ENCODE measurements around the gene MTFMT.

Gene MTFMT

DNA sequence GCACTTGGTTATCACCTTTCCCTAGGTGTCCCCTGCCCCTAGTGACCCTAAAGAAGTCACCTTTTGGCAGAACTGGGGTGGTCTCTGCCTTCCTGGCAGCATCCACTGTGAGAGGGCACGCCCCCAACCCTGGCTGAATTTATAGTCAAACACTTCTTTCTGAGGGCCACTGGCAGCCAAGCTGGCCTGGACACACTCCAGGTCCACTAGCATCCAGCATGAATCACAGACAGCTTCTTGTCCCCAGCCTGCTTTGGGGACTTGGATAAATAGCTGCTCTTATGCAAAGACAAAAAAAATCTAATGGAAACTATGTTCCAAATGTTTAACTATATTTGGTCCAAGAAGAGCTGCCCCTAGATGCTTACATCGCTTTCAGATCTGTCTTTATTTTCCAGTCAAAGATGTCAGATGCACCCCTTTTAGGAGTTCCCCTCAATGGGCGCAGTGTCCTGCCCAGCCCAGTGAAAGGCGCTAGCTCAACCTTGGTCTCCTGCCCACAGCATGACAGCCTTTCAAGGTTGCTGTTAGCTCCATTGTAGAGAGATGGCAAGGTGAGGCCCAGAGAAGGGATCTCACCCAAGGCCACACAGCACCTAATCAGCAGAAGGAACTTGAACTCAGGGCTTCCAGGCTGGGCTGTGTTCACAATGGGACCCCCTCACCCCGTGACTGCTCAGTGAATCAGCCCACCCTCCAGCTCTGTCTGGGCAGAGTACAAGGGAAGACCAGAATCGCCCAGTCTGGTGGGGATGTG is 31.4 kb upstream of the MTFMT start:
- DNase-seq (ENCODE audit: low spot score) (no peak), FAIRE-seq (no peak)

DNA sequence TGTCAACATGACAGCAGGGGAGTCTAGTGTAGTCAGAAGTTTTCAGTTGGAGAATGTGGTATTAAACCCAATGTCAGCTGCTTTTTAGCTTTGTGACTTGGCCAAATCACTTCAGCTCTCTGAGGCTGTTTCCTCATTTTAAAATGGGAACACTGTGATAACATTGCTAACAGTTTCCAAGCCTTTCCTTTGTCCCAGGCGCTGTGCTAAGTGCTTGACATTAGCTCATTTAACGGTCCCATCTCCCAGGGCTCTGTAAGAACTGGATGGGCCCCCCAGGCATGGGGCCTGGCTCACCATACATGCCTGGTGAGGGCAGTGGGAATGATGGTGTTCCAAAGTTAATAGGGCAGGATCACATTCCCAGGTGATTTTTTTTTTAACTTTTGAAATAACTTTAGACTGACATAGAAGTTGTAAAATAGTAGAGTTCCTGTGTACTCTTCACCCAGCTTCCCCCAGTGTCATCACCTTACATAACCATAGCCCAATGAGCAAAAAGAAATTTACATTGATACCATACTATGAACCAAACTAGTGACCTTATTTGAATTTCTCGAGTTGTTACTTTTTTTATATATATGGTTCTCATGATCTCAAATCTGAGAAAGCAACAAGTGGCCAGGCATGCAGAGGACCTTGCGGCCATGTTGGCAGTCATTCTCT is 30.6 kb upstream of the MTFMT start:
- DNase-seq (ENCODE audit: low spot score) (no peak), FAIRE-seq (no peak)

DNA sequence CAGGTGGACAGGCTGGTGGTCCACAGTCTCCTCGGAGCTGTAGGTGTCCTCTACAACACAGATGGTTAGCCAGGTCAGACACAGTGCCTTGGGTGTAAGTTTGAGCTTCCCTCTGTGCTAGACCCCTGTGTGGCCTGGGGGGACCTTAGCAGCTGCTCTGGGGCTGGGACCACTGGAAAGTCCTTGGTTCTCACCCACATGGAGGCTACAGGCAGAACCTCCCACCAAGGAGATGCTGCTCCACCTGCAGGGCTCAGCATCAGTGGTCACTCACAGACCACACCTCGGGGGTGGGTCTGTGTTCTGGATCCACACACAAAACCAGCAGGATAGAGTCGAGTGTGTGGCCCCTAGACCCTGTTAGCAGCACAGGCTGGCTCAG is 29.9 kb upstream of the MTFMT start:
- FAIRE-seq: no peak
- no peak for DNase-seq (ENCODE audit: low spot score)

DNA sequence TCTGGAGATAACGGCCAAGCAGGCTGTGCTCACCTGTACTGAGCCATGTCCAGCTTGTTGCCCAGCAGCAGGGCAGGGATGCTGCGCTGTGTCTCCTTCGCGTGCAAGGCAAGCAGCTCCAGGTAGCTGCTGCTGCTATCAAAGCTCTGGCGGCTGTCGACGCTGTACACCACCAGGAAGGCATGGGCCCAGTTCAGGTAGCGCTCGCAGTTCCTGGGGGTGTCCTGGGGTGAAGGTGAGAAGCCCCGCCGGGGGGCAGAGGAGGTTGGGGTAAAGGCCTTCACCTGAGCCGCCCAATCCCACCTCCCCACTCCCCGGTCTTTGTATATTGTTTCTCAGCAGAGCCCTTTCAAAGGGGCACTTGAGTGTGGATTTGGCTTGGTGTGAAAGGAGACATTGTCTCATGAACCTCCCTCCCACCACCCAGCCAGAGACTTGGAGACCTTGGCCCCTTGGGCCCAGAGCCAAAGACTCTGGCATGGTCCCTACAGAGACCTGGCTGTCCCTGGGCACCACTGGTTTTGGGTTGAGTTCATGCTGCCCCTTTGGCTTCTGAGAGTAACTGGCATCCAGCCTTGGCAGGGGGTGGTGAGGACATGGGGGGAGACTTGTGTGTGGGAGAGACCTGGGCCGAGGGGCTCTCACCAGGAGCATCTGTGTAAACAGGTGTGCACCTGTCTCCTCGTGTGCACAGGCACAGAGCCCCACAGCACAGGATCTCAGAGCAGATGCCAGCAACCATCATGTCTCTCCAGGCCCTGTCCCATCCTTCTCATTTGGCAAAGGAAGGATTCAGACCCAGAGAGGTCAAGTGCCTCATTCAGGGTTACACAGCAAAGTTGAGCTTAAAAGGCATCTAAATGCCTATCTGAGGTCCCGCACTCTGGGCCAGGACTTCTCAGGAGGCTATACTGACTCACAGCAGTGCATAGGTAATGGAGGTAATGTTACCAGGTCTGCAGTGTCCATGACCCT is 29.2 kb upstream of the MTFMT start:
- FAIRE-seq (no peak), DNase-seq (ENCODE audit: low spot score) (no peak)

DNA sequence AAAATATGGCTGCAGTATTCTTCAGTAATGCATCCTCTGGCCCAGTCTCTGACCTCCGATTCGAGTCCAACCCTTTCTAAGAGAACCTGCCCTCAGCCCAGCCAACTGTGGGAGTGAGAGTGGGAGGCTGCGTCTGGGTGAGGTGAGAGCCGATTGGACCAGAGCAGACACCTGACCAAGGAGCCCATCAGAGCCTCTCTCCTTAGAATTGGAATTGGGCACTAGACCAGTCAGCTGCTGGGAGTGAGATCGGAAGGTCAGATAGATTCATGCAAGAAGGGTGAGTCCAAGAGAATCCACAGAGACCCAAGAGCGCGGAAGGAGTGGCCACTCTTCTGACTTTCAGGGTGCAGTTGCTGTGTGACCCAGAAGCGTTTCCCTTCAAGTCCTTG is 28.1 kb upstream of the MTFMT start:
- no peak for FAIRE-seq
- no peak for DNase-seq (ENCODE audit: low spot score)

DNA sequence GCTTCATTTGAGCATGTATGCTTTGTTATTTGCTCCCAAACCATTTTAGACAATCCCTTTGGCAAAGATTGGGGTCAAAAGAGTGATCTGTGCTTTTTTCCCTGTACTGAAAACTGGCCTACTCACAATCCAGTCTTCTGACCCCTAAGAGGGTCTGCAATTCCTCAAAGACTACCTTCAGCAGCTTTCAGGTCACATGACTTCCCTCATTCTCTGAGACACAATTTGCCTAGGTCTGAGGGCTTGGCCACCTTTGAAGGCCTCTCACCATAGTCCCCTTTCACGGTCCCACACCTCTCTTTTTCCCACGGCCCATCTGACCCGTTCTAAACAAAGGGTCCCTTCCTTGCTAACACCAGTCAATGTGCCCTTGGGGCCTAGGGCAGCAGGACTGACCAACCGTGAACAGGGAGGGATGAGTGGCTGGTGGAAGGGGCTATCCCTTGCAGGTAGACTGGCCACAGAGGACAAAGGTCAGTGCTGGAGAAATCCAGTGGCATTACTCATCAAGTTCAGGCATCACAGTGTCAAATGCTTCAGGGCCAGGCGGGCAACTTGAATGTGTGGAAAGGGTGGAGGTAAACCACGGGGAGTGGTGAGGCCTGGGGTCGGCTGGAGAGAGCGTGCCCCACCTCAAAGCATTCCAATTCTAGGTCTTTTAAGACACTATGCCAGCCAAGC is 27.6 kb upstream of the MTFMT start:
- peak; percentile 94 for DNase-seq (ENCODE audit: low spot score)
- peak; percentile 93 for FAIRE-seq

DNA sequence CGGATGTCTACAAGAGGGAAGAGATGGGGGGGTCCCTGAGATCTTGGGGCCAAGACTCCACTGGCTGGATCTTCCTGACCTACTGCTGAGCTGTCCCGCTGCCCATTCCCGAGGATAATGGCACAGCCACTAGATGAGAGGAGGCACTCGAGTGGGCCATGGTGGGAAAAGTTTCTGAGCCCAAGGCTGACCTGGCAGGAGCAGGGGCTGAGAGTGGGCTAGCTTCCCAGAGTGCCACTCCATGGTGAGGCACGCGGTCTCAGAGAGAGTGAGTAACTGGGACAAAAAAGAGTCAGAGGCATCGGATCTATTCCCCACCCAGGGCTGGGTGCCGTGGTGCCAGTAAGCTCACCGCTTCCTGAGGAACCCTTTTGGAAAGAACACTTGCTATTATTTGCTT is 26.7 kb upstream of the MTFMT start:
- DNase-seq (ENCODE audit: low spot score) (no peak), FAIRE-seq (no peak)

DNA sequence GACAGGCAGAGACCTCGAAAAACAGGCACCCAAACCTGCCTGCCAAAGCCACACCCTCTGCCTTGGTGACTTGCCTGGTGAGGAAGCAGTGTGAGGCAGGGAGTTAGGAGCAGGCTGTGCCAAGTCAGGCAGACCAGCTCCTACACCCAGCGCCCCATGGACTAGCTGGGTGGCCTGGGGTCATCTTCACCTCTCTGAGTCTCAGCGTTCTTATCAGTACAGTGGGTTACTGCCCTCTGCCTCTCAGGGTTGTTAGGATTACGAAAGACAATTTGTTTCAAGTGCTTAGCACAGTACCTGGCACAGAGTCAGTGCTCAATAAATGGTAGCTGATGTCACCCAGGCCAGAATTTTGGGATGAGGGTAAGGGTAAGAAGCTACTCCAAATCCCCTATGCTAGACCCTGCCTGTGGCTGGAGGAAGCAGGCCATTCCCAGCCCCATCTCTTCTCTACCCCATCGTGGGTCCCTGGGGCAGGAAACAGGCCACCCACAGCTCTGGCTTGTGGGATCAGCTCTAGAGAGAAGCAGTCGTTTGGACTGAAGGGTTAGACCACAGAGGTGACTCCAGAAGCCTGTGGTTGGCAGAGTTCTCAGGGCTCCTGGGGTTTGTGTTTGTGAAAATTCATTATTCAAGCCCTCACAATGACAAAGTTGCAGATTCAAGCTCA is 25.9 kb upstream of the MTFMT start:
- peak; percentile 71 for DNase-seq (ENCODE audit: low spot score)

DNA sequence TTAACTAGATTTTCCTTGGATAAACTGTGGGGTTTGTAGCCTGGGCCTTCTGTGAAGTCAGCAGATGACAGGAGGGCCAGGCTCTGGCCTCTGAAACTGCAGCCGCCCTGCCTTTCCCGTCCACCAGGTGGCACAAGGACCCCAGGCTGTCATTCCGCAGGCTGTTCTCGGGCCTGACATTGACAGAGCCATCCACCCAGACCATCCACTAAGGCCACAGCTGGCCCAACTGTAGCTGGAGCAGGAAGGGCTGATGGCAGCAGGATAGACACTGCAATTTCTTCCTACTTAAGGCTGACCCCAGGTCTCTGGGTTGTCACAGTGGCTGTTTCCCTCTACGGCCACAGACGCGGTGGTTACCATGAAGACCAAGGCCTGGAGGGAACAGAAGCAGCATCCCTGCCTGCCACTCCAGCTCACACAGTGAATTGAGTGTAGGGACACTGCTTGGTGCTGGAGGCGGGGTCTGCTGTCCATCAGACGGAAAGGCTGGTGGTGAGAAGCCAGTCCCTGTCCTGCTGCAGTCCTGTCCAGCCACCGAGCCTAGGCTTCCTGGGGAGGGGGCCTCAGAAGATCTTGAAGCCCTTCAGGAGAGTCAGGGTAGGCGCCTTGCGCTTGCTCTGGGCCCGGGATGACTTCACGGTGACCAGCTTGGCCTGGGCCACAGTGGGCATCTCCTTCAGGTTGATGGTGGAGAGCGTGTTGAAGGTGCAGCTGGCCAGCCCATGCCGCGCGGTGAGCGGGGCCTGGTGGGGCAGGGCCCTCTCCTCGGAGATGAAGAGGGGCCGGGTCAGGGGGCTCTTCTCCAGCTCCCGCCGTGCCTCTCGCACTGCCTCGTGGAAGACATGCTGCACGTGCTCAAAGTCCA is 25.1 kb upstream of the MTFMT start:
- FAIRE-seq: no peak
- DNase-seq (ENCODE audit: low spot score): peak; percentile 55

More for the DNA sequence above, 25.9 kb upstream of the MTFMT start:
- FAIRE-seq: peak; percentile 89

DNA sequence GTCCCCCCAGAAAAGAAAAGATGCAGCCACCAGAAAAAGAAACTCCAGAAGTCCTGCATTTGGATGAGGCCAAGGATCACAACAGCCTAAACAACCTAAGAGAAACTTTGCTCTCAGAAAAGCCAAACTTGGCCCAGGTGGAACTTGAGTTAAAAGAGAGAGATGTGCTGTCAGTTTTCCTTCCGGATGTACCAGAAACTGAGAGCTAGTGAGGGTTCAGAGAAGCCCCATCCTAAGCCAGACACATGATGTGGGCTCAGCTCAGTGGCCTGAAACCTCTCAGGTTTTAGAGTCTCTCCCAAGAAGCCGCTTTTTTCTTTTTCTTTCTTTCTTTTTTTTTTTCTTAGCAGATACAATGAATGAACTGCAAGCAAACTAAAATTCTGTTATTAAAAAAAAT is 23.5 kb upstream of the MTFMT start:
- FAIRE-seq: no peak
- no peak for DNase-seq (ENCODE audit: low spot score)

DNA sequence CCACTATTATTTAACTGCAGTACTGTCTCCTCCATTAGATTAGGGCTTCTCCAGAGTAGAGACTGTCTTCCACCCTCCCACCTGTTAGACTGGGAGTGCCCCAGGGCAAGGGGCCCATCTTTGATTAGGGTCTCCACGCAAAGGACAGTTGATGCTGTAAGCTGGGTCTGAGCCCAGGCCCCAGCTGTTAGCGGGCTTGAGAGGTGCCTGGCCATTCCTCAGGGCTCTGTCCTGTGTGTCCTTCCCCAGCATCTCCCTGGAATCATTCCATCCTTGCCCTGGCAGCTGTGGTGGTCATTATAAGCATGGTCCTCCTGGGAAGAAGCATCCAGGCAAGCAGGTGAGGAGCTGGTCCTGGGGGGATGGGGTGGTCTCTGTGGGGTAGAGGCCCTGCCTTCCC is 21.8 kb upstream of the MTFMT start:
- no peak for FAIRE-seq
- DNase-seq (ENCODE audit: low spot score): no peak

DNA sequence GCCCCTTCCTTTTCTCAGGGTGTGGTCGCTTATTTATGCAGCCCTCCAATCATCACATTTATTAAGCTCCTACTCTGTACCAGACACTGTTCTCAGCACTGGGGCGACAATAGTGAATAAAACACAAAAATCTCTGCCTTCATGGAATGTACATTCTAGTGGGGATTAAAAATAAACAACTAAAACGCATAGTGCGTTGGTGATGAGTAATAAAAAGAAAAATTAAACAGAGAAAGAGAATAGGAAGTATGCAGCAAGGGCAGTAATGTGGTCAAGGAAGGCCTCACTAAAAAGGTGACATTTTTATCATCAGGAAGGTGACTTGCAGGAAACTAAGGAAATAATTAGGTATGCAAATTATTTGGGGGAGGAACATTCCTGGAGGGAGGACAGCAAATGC is 20.8 kb upstream of the MTFMT start:
- no peak for FAIRE-seq
- DNase-seq (ENCODE audit: low spot score): no peak

DNA sequence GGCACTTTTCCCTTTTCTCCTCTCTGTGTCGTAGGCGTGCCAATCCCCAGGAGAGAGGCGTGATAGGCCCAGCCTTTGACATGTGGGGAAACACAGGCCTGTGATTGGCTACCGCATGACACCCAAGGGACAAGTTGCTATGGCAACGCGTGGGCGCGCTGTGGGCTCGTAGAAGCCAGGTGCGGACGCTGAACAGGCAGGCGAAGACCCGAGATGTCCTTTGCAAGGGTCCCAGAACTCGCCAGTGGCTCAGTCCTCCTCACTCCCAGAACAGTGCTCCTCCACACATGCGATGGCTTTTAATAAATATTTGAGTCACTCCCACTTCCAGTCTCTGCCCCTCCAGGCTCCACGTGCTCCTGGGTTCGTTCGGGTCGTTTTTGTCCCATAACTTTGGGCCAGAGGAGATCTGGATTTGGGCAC is 20.0 kb upstream of the MTFMT start:
- DNase-seq (ENCODE audit: low spot score) (no peak), FAIRE-seq (no peak)

DNA sequence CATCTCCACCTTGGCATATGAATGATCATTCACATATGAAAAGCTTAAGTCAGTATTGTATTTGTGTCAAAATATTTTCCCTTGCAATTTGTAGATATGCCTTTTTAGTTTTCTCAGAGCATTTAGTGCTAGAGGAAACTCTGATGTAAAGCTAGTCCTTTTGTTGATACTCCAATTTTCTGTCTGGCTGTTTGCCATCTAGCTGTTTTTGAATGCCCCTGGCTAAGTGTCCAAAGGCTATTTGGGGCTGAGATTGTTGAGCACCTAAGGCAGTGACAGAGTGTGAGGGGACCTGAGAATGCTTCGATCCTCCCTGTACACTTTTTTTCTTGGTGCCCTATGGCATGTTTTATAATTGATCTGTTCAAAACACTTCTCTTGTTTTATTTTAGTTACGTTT is 18.8 kb upstream of the MTFMT start:
- FAIRE-seq: no peak
- DNase-seq (ENCODE audit: low spot score): no peak

DNA sequence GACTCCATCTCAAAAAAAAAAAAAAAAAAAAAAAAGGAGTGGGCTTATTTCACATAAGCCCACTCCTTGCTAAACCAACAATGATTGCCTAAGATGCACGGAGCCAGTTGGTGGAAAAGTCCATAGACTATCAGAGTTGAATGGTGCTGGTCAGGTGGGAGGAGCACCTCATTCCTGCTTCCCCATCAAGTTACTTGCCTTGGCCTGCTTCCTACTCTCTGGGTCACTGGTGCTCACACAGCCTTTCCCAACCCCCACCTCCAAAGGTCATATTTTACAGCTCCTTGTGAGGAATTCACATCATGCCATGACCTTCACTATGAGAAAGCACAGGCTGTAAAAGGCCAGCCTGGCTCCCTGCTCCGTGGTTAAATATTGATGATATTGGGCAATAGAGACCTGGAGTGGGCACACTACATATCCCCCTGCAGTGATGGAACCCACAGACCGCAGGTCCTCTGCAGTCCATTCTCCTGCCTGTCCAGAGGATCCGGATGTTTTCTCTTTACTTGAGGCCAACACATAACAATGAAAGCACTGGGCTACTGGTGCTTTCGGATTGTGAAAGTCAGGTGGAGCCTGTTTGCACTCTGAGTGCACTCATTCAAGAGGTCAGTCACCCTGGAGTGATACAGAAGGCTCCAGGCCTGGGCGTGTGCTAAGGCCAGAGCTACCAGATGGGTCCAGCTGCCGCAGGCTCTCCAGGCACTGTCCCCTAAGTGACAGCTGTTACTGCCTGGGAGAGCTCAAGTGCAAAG is 15.5 kb upstream of the MTFMT start, which contains the start of gene SLC51B:
Gene SLC51B, plus strand, starts transcription at position 664 of the 758 bp plus-strand sequence. CDS start 4,618 bp downstream, outside the sequence.
- FAIRE-seq: no peak
- no peak for DNase-seq (ENCODE audit: low spot score)

DNA sequence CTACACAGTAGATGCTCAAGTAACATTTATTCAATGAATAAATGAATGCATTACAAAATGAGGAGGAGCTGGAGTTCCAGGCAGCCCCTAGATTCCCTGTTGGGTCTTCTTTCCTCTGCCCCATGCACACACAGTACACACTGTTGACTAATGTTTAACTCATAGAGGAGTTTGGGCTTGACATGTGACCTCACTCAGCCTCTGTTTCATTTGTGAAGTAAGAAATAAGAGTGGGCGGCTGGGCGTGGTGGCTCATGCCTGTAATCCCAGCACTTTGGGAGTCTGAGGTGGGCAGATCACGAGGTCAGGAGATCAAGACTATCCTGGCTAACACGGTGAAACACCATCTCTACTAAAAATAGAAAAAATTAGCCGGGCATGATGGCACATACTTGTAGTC is 14.8 kb upstream of the MTFMT start:
- peak; percentile 14 for FAIRE-seq
- peak; percentile 55 for DNase-seq (ENCODE audit: low spot score)

DNA sequence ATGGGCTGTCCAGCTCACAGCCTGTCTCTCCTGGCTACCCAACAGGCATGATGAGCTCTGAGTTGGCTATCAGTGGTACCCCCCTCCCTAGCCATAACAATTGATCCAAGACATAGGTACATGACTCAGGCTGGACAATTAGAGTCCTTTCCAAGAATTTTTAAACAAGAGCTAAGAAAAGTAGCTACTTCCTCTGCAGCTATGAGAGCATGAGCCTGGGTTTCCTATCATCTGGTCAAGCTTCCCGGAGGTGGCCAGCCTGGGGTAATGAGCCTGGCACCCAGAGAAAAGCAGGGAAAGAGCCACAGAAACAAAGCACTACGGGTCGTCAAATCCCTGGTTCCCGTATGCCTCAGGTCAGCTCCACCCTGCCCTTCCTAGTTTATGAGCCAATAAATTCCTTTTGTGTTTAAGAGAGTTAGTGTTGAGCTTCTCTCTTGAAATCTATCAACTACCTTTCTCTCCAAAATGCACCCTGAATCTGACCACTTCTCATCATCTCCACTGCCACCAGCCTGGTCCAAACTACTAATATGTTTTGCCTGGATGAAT is 13.4 kb upstream of the MTFMT start:
- no peak for DNase-seq (ENCODE audit: low spot score)
- FAIRE-seq: no peak

DNA sequence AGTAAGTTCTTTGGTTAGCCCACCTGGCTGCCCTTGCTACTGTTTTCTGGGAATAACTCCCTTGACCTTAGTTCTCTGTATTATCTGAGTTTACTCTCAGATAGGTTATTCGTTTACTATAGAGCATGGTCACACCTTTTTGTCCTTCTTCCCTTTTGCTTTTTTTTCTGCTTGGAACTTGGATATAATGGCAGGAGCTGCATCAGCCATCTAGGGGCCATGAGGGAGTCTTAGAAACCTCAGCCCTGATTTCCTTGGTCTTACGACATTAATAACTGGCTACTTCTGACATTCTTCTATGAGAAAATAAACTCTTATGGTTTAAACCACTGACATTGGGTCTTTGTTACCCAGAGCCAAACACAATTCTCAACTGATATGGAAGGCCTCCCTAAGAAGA is 12.3 kb upstream of the MTFMT start:
- DNase-seq (ENCODE audit: low spot score): no peak
- FAIRE-seq: no peak

DNA sequence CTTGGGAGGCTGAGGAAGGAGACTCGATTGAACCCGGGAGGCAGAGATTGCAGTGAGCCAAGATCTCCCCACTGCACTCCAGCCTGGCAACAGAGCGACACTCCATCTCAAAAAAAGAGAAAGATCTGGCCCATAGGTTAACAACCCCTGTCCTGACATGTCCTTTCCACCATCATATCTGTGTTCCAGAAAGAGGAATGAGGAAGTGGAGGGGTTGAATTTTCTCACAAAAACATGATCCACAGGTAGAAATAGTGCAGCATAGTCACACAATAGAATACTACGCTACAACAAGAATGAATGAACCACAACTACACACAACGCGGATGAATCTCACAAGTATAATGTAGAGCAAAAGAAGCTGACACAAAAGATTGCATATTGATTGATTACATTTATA is 11.0 kb upstream of the MTFMT start:
- FAIRE-seq: no peak
- DNase-seq (ENCODE audit: low spot score): no peak

All from RCC 7860 (cell line).